Left lung (tissue), 8 donors: Measurements from ENCODE around the gene MEOX1. TPM values are rescaled to one million over a fixed set of nuclear protein-coding genes. Genes with fewer than 3 reads are reported as not detected.

ENCODE experiments used
- polyA plus RNA-seq, 6 donors: library from polyadenylated mRNA; unstranded; fragments of 120-200 nt; gene quantifications; one replicate each; pipeline ENCODE4 v1.2.1, GENCODE V29; 2013; ENCODE audit not compliant: insufficient read length in 6 of 6
- total RNA-seq, 2 donors: library from RNA; stranded (reverse); fragmentation: NEBNext Ultra II Directional; extraction: Animal tissue kit (Norgen Biotek cat#: 25700); gene quantifications; one replicate each; pipeline ENCODE4 v1.2.1, GENCODE V29; 2021
- donor health status: DM: no; HTN: yes; CAD: no.
- donor health status: DM: no; HTN: no; CAD: no.

Gene MEOX1
- total and polyA plus RNA-seq, 8 donors: 0.29 to 1.5 (median 0.36) TPM

Other genes starting within 250 kb of the MEOX1 start
- gene DHX8, start 177.9 kb downstream of the MEOX1 start, total RNA-seq: 10 to 100 TPM; 46.6 to 61.2 TPM
- 10 to 100 TPM; 42.7 to 48.4 (median 44.7) TPM for gene DHX8, start 177.9 kb downstream of the MEOX1 start, polyA plus RNA-seq
- gene ETV4, start 115.6 kb downstream of the MEOX1 start, total RNA-seq: 1 to 10 TPM; 4.3 to 9.8 TPM
- gene ETV4, start 115.6 kb downstream of the MEOX1 start, polyA plus RNA-seq: 10 to 100 TPM in 4 of 6 donors, 1 to 10 TPM in 2; 8.2 to 24.3 (median 17.7) TPM
- under 1 TPM in 1 of 2 donors, not detected in 1; 0.12 TPM for gene SOST, start 96.9 kb upstream of the MEOX1 start, total RNA-seq
- under 1 TPM in 4 of 6 donors, not detected in 2; 0.11 to 0.66 (median 0.19) TPM for gene SOST, start 96.9 kb upstream of the MEOX1 start, polyA plus RNA-seq
- 100 to 1,000 TPM in 1 of 2 donors, 10 to 100 TPM in 1; 95.8 to 105 TPM for gene DUSP3, start 117.1 kb upstream of the MEOX1 start, total RNA-seq
- gene DUSP3, start 117.1 kb upstream of the MEOX1 start, polyA plus RNA-seq: 10 to 100 TPM; 30.9 to 37.8 (median 32.3) TPM
- gene CFAP97D1, start 118.5 kb upstream of the MEOX1 start, total RNA-seq: not detected
- gene CFAP97D1, start 118.5 kb upstream of the MEOX1 start, polyA plus RNA-seq: under 1 TPM in 4 of 6 donors, not detected in 2; 0.06 to 0.11 (median 0.07) TPM
- 10 to 100 TPM; 14.4 to 17.9 TPM for gene MPP3, start 171.2 kb upstream of the MEOX1 start, total RNA-seq
- 10 to 100 TPM in 5 of 6 donors, 1 to 10 TPM in 1; 8.0 to 14.4 (median 11.6) TPM for gene MPP3, start 171.2 kb upstream of the MEOX1 start, polyA plus RNA-seq
- gene CD300LG, start 185.3 kb upstream of the MEOX1 start, total RNA-seq: 1 to 10 TPM; 1.6 to 7.1 TPM
- gene CD300LG, start 185.3 kb upstream of the MEOX1 start, polyA plus RNA-seq: 1 to 10 TPM in 5 of 6 donors, under 1 TPM in 1; 0.53 to 1.9 (median 1.4) TPM
- gene MPP2, start 245.6 kb upstream of the MEOX1 start, total RNA-seq: 1 to 10 TPM; 1.5 to 1.7 TPM
- gene MPP2, start 245.6 kb upstream of the MEOX1 start, polyA plus RNA-seq: 1 to 10 TPM; 3.8 to 4.9 (median 4.6) TPM